GM12891 (cell line): Measurements from ENCODE around the gene FN3KRP.

Experiments used
- POLR2A ChIP-seq: IDR thresholded peaks from 2 replicates; pipeline ENCODE4 v1.6.1; 2011; ENCODE audit warnings: low read depth, low read length, control low read depth
- POLR2AphosphoS5 ChIP-seq: IDR thresholded peaks from 2 replicates; pipeline ENCODE4 v1.6.1; 2011; ENCODE audit warnings: low read depth, low read length, control low read depth
- TAF1 ChIP-seq: IDR thresholded peaks from 2 replicates; pipeline ENCODE4 v1.6.1; 2011; ENCODE audit warnings: low read depth, low read length, control low read depth

DNA sequence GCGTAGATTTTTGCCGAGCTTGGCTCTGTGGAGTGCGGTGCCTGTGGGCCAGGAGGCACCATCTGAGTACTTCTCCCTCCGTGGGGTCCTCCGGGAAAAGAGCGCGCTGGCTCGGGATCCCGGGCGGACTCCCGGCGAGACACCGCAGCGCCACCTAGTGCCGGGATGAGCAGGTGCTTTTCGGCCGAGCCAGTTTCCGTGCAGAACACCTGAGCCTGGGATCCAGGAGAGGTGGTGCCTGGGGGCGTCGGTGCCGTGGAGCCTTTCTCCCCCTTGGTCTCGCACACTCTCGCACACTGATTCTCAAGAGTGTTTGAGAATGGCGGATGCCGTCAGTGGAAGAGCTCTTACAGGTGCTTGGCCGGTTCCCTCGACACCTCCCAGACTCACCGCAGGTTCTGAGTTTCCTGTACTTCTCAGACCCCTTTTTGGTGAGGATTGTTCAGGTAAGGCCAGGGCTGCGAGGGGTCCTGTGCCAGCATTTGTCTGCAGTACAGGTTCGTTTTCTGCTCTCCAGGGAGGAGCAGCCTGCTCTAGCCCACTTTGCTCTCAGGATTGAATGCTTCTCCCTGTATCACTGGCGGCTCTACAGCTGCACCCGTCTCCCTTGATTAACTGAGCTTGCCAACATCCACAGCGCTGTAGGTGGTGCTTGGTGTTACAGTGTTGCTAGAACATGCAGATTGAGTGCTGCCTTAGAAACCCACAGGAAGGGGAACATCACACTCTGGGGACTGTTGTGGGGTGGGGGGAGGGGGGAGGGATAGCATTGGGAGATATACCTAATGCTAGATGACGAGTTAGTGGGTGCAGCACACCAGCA lies 58.7 kb downstream of the FN3KRP start:
- TF ChIP-seq TAF1 (no peak), POLR2AphosphoS5 (no peak), POLR2A (no peak)
